ENCODE results near the gene THRB.

Gene THRB

GRCh38 chr3:24374801-24375200 lies 119.8 kb downstream of the THRB start:
- no peaks in the 10 kb centered on the region for H3K4me1 Mint-ChIP-seq
- no peak overlapping the region for H3K4me3 Mint-ChIP-seq
- H3K27ac Mint-ChIP-seq: no peak overlapping the region
- H3K9me3 Mint-ChIP-seq: no peaks in the 10 kb centered on the region
- H3K36me3 Mint-ChIP-seq: no peaks in the 10 kb centered on the region
- H3K27me3 Mint-ChIP-seq: no peaks in the 10 kb centered on the region

GRCh38 chr3:24373198-24373959 lies 121.3 kb downstream of the THRB start:
- no peak overlapping the region for H3K4me3 Mint-ChIP-seq
- H3K27ac Mint-ChIP-seq: no peak overlapping the region
- no peaks in the 10 kb centered on the region for H3K27me3 Mint-ChIP-seq
- H3K36me3 Mint-ChIP-seq: no peaks in the 10 kb centered on the region
- peaks cover 5% of the 10 kb centered on the region for H3K9me3 Mint-ChIP-seq
- H3K4me1 Mint-ChIP-seq: no peaks in the 10 kb centered on the region

DNA sequence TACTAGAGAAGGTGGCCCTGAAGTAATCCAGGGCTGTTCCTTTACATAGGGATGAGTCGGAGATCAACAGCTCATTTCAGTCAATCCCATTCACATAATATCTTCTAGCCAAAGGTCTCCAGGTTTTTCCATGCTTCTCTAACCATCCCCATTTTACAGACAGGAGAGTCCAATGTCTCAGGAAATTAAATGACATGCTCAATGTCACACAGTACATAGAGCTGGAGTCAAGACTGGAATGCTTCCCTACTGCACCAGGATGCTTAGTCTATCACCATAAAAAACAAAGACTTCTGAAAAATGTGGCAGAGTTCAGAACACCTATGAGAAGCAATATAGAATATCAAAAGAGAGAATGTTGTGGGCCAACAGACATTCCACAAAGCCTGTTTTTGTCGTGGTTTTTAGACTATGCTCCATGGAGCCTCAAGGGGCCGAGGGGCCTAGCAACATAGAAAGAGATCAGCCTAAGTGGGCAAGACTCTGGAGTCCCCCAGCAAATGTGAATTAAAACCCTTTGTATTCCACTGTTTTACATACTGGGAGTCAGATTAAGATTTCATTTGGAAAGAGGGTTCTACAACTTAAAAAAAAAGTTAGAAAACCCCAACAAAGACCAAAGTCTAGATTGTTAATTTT lies 122.0 kb downstream of the THRB start:
- no peaks in the 10 kb centered on the region for H3K36me3 Mint-ChIP-seq
- H3K27me3 Mint-ChIP-seq: no peaks in the 10 kb centered on the region
- H3K4me3 Mint-ChIP-seq: no peak overlapping the region
- H3K27ac Mint-ChIP-seq: no peak overlapping the region
- peaks cover 5% of the 10 kb centered on the region for H3K9me3 Mint-ChIP-seq
- H3K4me1 Mint-ChIP-seq: no peaks in the 10 kb centered on the region

- no peaks in the 10 kb centered on the region for H3K27me3 Mint-ChIP-seq
- H3K4me3 Mint-ChIP-seq: no peak overlapping the region
- no peaks in the 10 kb centered on the region for H3K36me3 Mint-ChIP-seq
- peaks cover 5% of the 10 kb centered on the region for H3K9me3 Mint-ChIP-seq
- H3K27ac Mint-ChIP-seq: no peak overlapping the region
- H3K4me1 Mint-ChIP-seq: no peaks in the 10 kb centered on the region
Measured at GRCh38 chr3:24370352-24371090, 124.1 kb downstream of the THRB start.

- H3K36me3 Mint-ChIP-seq: no peaks in the 10 kb centered on the region
- peaks cover 5% of the 10 kb centered on the region for H3K9me3 Mint-ChIP-seq
- H3K27ac Mint-ChIP-seq: no peak overlapping the region
- H3K27me3 Mint-ChIP-seq: no peaks in the 10 kb centered on the region
- H3K4me3 Mint-ChIP-seq: no peak overlapping the region
- no peaks in the 10 kb centered on the region for H3K4me1 Mint-ChIP-seq
Measured at GRCh38 chr3:24368605-24369004, 126.0 kb downstream of the THRB start.

- Mint-ChIP-seq H3K4me1 (no peaks in the 10 kb centered on the region), H3K4me3 (no peak overlapping the region), H3K27ac (no peak overlapping the region), H3K9me3 (peaks cover 5% of the 10 kb centered on the region), H3K27me3 (no peaks in the 10 kb centered on the region), H3K36me3 (no peaks in the 10 kb centered on the region)
Measured at GRCh38 chr3:24367664-24368264, 126.9 kb downstream of the THRB start.

DNA sequence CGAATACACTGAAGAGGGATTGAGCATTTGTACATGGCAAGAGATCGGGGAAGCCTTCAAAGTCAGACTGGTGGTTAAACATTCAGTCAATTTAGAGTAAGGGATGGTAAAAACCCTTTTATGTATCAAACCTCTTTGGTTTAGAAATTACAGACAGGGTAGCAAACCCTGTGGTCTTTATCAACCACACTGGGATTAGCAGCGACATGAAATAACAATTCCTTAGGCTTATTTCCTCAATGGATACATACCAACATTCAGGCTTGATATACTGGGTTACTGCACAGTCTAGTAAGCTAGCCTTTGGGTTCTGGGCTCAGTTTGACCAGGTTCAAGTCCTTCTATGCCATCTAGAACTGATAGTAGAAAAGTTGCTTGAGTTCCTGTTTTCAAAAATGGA lies 127.4 kb downstream of the THRB start:
- H3K36me3 Mint-ChIP-seq: no peaks in the 10 kb centered on the region
- no peaks in the 10 kb centered on the region for H3K4me1 Mint-ChIP-seq
- no peaks in the 10 kb centered on the region for H3K27me3 Mint-ChIP-seq
- H3K27ac Mint-ChIP-seq: no peak overlapping the region
- no peak overlapping the region for H3K4me3 Mint-ChIP-seq
- H3K9me3 Mint-ChIP-seq: peaks cover 5% of the 10 kb centered on the region

DNA sequence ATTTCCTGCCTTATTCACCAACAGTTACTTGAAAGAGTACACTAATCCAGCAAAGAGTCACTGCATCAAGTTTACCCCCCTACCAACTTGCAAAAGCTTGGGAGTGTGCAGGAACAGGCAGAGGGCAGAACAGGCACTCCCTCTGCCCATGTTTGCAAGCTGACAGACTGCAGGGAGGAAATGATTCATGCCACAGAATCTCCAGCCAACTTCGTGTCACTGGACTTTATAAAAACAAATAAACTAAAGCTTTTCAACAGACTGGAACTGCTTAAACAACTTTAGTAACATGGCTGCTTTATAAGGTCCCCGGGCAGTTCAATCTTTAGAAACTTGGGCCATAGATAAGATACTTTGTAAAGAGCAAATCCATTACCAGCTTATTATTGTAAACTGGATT lies 129.5 kb downstream of the THRB start:
- Mint-ChIP-seq H3K27me3 (no peaks in the 10 kb centered on the region), H3K4me1 (no peaks in the 10 kb centered on the region), H3K9me3 (peaks cover 5% of the 10 kb centered on the region), H3K27ac (no peak overlapping the region), H3K4me3 (no peak overlapping the region), H3K36me3 (no peaks in the 10 kb centered on the region)

DNA sequence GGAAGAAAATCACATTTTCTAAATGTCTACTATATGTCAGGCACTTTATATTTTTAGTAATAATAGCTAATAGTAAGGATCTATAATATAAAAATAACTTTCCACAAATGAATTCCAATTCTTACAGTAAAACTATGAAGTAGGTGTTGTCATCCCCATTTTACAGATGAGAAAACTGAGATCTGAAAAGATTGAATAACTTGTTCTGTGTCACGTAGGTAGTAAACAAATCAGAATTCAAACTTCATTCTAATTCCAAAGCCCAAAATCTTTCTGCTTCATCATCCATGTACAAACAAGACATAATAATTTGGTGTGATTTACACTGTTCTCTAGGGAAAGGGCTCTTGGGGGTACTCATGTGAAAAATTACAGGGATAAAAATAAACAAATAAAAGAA lies 130.3 kb downstream of the THRB start:
- Mint-ChIP-seq H3K4me1 (no peaks in the 10 kb centered on the region), H3K36me3 (no peaks in the 10 kb centered on the region), H3K27me3 (no peaks in the 10 kb centered on the region), H3K4me3 (no peak overlapping the region), H3K27ac (no peak overlapping the region), H3K9me3 (peaks cover under 1% of the 10 kb centered on the region)

- Mint-ChIP-seq H3K36me3 (no peaks in the 10 kb centered on the region), H3K4me3 (no peak overlapping the region), H3K9me3 (peaks cover 4% of the 10 kb centered on the region), H3K27ac (no peak overlapping the region), H3K27me3 (peaks cover 2% of the 10 kb centered on the region), H3K4me1 (no peaks in the 10 kb centered on the region)
Measured at GRCh38 chr3:24363242-24363641, 131.4 kb downstream of the THRB start.

- H3K4me1 Mint-ChIP-seq: no peaks in the 10 kb centered on the region
- no peak overlapping the region for H3K4me3 Mint-ChIP-seq
- H3K27ac Mint-ChIP-seq: no peak overlapping the region
- no peaks in the 10 kb centered on the region for H3K36me3 Mint-ChIP-seq
- H3K27me3 Mint-ChIP-seq: peaks cover 2% of the 10 kb centered on the region
- H3K9me3 Mint-ChIP-seq: peaks cover 4% of the 10 kb centered on the region
Measured at GRCh38 chr3:24361623-24362022, 133.0 kb downstream of the THRB start.

GRCh38 chr3:24360957-24361356 lies 133.7 kb downstream of the THRB start:
- Mint-ChIP-seq H3K4me3 (no peak overlapping the region), H3K4me1 (no peaks in the 10 kb centered on the region), H3K27me3 (peaks cover 2% of the 10 kb centered on the region), H3K27ac (no peak overlapping the region), H3K9me3 (peaks cover 4% of the 10 kb centered on the region), H3K36me3 (no peaks in the 10 kb centered on the region)

DNA sequence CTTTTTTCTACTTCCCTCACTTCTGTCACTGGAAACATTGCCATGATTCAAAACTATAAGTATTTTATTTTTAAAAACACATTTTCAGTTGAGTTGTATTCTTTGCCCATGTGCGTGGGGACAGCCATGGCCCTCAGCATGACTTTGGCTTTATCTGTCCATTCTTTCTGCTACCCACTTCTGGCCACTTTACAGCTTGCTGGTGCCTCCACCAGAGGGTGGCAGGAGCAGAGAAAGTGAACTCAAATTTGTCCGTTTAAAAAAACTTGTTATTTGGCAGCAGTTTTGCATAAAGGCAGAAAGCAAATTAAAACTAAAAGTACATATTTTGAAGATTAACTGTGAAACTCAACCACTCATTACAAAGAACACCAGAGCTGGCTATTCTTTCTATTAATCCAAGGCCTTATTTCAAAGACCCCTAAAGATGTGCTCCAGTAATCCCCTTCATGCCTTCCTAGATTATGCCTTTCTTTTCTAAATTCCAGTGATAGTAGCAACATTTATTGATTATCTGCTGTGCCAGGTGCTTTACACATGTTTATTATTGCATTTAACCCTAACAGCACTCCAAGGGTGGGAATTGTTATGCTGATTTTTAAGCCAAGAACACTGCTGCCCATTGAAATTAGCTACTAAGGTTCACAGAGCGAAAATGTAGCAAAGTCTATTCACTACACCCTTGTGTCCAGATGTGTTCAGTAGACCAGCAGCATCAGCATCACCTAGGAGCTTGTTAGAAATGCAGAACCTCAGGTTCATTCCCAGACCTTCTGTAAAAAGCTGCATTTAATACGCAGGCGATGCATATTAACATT lies 134.8 kb downstream of the THRB start:
- Mint-ChIP-seq H3K36me3 (no peaks in the 10 kb centered on the region), H3K27ac (no peak overlapping the region), H3K4me3 (no peak overlapping the region), H3K4me1 (no peaks in the 10 kb centered on the region), H3K9me3 (peaks cover 4% of the 10 kb centered on the region), H3K27me3 (peaks cover 2% of the 10 kb centered on the region)

DNA sequence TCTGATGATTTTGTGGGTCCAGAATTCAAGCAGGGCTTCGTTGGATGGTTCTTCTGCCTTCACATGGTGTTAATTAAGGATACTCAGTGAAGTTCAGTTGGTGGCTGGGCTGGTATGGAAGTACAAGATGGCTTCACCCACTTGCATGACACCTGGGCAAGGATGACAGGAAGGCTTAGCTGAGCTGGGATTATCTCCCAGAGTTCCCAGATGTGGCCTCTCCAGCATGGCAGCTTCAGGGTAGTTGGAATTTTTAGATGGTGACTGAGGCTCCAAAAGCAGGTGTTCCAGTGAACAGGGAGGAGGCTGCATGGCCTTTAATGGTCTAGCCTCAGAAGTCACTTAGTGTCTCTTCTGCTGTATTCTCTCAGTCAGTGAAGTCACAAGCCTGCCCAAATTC lies 135.5 kb downstream of the THRB start:
- peaks cover 2% of the 10 kb centered on the region for H3K27me3 Mint-ChIP-seq
- no peak overlapping the region for H3K4me3 Mint-ChIP-seq
- no peaks in the 10 kb centered on the region for H3K4me1 Mint-ChIP-seq
- H3K36me3 Mint-ChIP-seq: no peaks in the 10 kb centered on the region
- peaks cover 4% of the 10 kb centered on the region for H3K9me3 Mint-ChIP-seq
- H3K27ac Mint-ChIP-seq: no peak overlapping the region

DNA sequence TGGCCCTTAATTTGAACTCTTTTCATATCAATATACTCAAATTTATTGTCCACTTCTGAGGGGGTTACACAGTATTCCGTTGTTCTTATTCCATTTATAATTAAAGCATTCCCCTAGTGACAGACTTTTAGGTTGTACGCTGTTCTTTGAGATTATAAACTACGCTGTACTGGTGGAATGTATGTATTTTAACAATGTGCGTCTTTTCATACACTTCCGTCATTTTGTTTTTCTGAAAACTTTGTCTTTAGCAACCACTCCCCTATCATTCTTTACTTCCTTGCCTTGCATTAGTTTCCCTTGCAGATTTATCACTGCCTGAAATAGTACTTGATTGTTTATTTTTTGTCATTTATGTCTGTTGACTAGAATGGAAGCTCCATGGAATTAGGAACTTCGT lies 137.0 kb downstream of the THRB start:
- Mint-ChIP-seq H3K4me3 (no peak overlapping the region), H3K4me1 (no peaks in the 10 kb centered on the region), H3K36me3 (no peaks in the 10 kb centered on the region), H3K27ac (no peak overlapping the region), H3K27me3 (peaks cover 2% of the 10 kb centered on the region), H3K9me3 (peaks cover 4% of the 10 kb centered on the region)
